NCI-H526 (cell line): ENCODE results near the gene OTOGL.
"Not testable (repeated sequence)": the region's sequence is repeated elsewhere in the genome, so short reads cannot be mapped to it uniquely, and the experiment has no call there.

ENCODE experiments used
- DNase-seq, 2 experiments: peaks; one replicate each; lab custom pipeline; 2025; lab: John Stamatoyannopoulos, UW

The OTOGL gene

DNA sequence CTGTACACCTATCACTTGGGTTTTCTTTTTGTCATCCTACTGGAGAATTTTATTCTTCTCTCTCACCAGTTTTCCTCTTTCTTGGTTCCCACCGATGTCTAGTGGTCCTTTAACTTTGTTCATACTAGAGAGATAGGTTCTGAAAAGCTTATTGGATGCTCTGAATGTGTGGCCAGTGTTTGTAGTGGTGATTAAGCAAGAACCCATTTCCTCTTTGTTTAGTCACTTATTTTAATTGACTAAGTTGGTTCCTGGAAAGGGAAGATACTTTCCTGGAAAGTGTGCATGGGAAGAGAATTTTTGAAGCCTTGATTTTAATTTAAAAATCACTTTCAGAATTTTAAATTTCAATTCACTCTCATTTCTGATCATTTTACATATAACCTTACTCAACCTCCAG lies 127.2 kb downstream of the OTOGL start:
- no peak for DNase-seq

DNA sequence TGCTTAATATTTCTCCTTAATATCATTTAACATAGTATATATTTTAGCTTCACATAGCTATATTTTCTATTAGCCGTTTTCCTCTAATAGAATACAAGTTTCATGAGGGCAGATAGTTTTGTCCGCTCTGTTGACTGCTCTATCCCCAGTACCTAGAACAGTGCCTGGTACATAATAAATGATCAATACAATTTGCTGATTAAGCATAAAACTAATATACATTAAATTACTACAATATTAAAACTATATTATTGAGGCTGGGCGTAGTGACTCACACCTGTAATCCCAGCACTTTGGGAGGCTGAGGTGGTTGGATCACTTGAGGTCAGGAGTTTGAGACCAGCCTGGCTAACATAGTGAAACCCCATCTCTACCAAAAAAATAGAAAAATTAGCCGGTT lies 128.6 kb downstream of the OTOGL start:
- not testable (repeated sequence) for DNase-seq

GRCh38 chr12:80230068-80230467 lies 130.7 kb downstream of the OTOGL start:
- no peak for DNase-seq

DNA sequence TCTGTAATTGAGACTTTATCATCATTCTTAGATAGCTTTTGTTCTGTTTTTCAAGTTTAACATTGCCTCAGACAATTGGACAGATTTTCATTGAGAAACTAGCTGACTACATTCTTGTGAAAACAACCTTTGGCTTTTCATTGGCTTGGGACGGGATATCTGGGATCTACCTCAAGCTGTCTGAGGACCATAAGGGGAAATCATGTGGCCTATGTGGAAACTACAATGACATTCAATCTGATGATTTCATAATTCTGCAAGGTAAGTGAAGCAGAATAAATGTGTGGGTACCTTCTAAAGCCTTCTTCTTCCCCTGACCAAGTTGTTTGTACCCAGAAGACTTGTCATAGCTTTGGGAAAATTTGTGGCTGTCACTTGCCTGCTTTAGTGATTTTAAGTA lies 133.5 kb downstream of the OTOGL start:
- no peak for DNase-seq

GRCh38 chr12:80233926-80234325 lies 134.6 kb downstream of the OTOGL start:
- no peak for DNase-seq

GRCh38 chr12:80234667-80235066 lies 135.3 kb downstream of the OTOGL start:
- no peak for DNase-seq

DNA sequence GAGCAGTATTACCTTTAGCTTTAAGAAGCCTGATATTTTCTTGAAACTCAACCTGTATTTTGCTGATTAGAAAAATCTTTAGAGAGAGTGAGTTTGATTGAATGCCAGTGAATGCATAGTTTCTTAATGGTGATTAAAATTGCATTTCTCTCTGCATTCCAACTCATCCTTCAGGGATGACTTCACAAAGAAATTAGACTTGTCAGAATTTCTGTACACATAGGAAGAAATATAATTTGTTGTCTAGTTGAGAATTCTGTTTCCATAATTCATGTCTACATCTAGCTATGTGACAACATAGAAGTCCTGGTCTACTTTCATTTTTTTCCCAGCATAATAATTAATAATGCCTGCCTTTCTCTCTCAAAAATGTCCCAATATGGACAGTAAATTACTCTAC lies 136.6 kb downstream of the OTOGL start:
- no peak for DNase-seq

GRCh38 chr12:80239867-80240266 lies 140.5 kb downstream of the OTOGL start:
- DNase-seq: no peak

GRCh38 chr12:80241576-80242273 lies 142.4 kb downstream of the OTOGL start:
- DNase-seq: no peak

DNA sequence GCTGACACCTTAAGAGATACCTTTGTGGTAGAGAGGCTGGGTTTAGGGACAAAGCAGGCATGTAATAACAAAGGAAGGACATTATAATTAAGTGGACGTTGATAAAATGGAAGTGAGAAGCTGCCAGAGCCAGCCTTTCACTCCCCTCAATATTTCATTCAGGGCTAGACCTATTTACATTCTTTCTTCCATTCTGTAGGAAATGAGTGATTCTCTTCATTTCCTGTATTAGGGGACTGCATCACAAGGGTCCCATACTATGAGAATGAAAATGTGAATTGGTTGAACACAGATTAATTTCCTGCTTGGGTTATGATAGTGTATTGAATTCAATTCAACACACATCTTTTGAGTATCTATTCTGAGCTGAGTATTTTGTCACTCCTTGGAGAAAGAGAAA lies 143.0 kb downstream of the OTOGL start:
- no peak for DNase-seq

DNA sequence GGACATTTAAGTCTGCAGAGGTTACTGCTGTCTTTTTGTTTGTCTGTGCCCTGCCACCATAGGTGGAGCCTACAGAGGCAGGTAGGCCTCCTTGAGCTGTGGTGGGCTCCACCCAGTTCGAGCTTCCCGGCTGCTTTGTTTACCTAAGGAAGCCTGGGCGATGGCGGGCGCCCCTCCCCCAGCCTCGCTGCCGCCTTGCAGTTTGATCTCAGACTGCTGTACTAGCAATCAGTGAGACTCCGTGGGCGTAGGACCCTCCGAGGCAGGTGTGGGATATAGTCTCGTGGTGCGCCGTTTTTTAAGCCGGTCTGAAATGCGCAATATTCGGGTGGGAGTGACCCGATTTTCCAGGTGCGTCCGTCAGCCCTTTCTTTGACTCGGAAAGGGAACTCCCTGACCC lies 150.2 kb downstream of the OTOGL start:
- not testable (repeated sequence) for DNase-seq

GRCh38 chr12:80257920-80258319 lies 158.6 kb downstream of the OTOGL start:
- DNase-seq: no peak

DNA sequence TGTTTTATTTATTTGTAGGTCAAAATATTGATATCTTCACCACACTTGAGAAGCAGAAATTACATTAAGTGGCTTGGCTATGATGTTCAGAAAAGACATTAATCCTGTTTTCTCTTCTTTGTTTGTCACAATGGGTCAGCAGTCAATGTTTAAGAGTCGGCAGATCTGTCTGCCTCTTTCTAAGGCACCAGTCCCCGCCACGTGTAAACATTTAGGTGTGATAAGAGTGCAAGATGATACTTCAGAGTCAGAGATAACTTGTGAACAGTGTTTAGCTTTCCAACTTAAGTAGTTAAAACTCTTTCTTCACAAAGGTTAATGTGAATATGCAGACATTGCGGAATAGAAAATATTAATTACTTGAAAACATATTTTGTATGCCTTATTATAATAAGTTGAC lies 160.9 kb downstream of the OTOGL start:
- DNase-seq: no peak

GRCh38 chr12:80261403-80261802 lies 162.1 kb downstream of the OTOGL start:
- DNase-seq: no peak

DNA sequence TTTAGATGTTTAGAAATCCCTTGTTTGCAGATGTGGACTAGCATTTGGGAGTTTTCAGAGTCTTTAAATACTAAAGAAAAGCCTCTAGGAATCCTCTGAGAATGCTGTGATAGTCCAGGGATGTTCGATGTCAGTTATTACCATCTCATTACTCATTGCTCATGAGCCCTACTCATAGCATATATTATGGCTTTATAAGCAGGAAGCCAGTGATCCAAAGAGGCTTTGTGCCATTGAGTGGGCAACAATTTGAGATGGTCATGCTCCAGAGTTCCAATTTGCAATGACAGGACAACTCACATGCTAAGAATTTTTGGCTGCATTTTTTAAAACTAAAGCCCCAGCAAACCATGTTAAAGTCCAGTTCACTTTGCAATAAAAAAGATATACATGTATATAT lies 163.0 kb downstream of the OTOGL start:
- DNase-seq: no peak

GRCh38 chr12:80262771-80263170 lies 163.4 kb downstream of the OTOGL start:
- no peak for DNase-seq

DNA sequence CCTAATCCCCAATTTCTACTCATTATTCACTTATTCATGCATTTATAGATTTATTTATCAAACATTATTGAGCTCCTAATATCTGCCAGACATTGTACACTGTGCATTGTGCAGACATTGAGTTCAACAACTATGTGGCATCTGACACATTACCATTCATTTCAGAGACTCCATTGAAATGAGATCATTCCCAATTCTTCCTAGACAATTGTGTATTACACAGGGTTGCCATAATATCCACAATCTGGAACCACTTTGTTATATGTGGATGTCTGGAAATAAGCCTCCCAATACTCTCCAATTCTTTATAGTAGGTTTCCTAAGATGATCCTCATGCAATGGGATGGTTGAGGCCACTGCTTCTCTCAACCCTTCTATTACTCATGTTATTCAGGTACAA lies 165.0 kb downstream of the OTOGL start:
- DNase-seq: no peak

DNA sequence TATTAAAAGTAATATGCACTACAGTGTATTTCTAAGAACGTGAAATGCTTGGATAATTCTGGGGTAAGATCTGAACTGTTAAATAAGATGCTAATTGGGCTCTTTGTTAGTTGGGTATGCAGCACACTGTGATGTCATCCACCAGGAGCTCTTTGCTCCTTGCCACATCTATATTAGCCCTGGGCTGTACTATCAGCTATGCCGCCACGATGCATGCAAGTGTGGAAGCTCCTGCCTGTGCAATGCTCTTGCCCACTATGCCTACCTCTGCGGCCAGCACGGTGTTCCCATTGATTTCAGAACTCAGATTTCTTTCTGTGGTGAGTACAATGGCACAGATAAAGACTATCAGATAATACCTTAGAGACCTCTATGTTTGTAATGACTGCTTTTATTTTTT lies 165.6 kb downstream of the OTOGL start:
- no peak for DNase-seq

DNA sequence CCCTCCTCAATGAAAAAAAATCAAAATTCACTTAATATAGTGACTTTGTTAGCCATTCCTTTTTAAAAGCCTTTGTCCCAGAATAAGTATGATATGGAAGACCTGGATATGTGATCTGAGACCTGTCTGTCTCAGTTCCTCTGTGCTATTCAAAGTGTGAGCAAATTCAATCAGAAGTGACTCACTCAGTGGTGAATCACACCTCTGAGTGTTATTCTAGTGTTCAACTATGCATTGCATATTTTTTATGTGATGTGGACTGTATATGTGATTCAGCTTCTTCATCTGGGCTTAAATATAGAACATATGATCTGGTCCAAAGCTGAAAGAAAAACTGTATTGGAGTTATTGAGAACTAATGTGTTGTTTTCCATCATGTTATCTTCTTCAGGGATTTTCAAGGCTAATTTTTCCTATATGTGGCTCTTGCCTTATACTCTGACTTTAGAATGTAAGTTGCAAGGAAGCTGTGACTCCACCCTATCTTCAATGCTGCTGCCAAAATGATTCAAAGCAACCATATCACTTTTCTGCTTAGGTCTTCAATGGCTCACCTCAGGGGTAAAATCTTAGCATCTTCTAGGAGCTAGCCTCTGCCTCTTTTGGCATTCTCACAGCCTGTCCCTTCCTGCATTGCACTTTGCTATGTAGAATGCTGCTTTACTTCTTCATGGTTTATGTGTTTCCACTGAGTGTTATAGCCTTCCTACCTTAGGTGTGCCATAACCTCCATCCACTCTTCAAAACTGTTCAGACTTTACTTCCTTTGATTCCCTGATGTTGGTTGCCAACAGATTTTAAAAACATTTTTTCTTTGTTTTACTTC lies 169.8 kb downstream of the OTOGL start:
- no peak for DNase-seq

- peak in 1 of 2 experiments; percentile 62 for DNase-seq
These were observed 170.6 kb downstream of the OTOGL start for GRCh38 chr12:80269803-80270552.

DNA sequence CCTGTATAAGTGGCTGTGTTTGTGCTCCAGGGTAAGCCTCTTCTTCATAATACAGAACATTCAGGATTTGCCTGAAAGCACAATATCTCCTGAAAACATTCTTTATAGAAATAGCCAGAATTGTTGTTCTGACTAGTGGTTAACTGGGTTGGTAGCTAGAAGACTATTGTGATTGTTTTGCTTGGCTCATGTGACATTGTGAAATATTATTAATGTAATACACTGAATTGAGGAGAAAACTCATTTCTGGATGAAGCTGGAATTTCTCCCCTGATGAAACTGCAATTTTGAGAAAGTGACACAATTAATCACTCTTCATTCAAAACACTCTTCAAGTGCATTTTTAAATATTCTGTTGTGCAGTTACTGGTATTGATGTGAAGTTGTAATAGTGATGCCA lies 172.4 kb downstream of the OTOGL start:
- DNase-seq: no peak

- DNase-seq: no peak
These were observed 173.1 kb downstream of the OTOGL start for GRCh38 chr12:80272387-80272915.

DNA sequence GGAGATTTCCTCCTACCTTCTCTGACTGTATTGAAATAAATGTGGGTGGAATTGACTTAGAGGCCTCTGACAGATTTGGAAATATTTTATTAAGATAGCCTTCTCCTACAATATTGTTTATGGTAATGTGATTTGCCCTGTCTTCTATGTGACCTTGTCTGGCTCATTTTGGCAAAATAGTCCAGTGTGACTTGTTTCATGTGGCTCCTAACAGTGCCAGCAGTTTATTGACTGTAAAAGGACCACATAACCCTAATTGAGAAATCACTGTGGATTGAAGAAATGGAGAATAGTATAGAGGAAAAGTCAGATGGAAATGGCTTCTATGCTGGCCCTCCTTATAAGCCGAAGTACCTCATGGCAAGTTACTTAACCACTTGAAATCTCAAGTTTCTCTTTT lies 173.8 kb downstream of the OTOGL start:
- DNase-seq: no peak
